ENCODE measurements around the gene DTNBP1. TPM values are rescaled to one million over a fixed set of nuclear protein-coding genes. Genes with fewer than 3 reads are reported as not detected.
A peak's percentile ranks its signal among the peaks of the same experiment; 100 is the strongest.

DTNBP1 gene
- total and polyA plus RNA-seq, 2 of the 13 experiments (the other 11 are each of a cell fraction or from before 2014, with no cell fraction given) = 6.6 to 19.1 TPM

DNA sequence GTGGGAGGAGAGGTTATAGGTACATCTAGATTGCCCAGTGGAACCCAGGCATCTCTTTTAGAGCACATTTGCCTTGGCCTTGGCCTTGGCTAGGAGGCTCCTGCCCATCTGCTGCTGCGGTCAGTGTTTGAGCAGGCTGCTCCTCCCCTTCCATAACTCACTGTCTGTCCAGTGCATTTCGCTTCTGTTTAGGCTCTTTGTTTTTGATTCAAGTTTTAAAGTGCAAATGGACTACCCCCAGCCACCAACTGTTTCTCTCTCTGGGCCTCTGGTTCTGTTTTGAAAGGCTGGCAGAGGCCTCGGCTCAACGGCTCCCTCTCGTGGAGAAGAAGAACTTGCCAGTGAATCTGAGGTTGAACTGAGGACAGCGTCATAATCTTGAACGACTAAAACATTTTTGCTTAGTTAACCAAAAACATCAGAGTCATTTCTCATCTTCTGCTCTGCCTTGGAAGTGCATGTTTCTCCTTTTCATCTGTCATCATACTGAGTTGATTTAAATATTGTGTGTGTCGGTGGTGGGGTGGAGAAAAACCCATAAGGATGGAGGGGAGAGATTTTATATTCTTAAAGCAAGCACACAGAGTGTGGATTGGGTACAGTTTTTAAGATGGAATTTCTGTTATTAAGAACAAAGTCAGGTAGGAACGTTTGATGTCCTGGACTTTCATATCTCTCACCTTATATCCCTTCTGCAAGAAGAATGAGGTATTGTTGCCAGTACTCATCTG, 171.4 kb downstream of the DTNBP1 start:
- no peak overlapping the region for H3K9ac ChIP-seq (ENCODE audit: insufficient read depth, low read depth, low read length)
- FAIRE-seq (peak; percentile 98), DNase-seq (ENCODE audit: low spot score) (peak; percentile 94), ATAC-seq (peak; percentile 92)
- no peak overlapping the region for H2AFZ ChIP-seq (ENCODE audit: low read length)
- H3K9me3 ChIP-seq (ENCODE audit: low read length) = no peaks in the 10 kb centered on the region
- BruUV-seq (replicated peaks) = no TSS peak
- no peak overlapping the region for H3K4me3 ChIP-seq (replicated peaks in 1 of 3; ENCODE audit: insufficient read depth in 1 of 3, low read depth in 2 of 3, low read length in 3 of 3)
- no peak overlapping the region for H3K4me2 ChIP-seq (ENCODE audit: low read depth, low read length)
- peaks cover 28% of the 10 kb centered on the region for H3K4me1 ChIP-seq (ENCODE audit: insufficient read depth, low read length)
- WGBS (ENCODE audit: low lambda C conversion rate) = 19% methylated on average over 9 of the region's 9 CpGs
- CTCF ChIA-PET (ENCODE audit: low intra/inter-chr PET ratio, low total read pairs) = interaction anchor here (1.0 to 2.1 kb wide), 2 partner anchors 132 to 1280 kb away, joined by 4 to 7 read pairs; no protein-coding TSS in a partner anchor
- no peaks in the 10 kb centered on the region for H3K79me2 ChIP-seq (ENCODE audit: insufficient read depth, low read length)
- H3K27me3 ChIP-seq (ENCODE audit: control insufficient read depth in 1 of 2, insufficient read depth in 2 of 2, low read length in 2 of 2) = no peaks in the 10 kb centered on the region
- no peak overlapping the region for H3K27ac ChIP-seq (ENCODE audit: extremely low read length, insufficient read depth, low read length)
- peaks cover 4% of the 10 kb centered on the region; the same call in 1 of the 2 replicates for H4K20me1 ChIP-seq (ENCODE audit: insufficient read depth, low read length)
- intact Hi-C loops (cut with micrococcal nuclease; ENCODE audit: unreplicated experiment) = loop anchor here (2.0 to 5.0 kb wide), 3 partner anchors 59 to 1279 kb away; no protein-coding TSS in a partner anchor
- H3K36me3 ChIP-seq (replicated peaks in 1 of 2; ENCODE audit: control insufficient read depth in 1 of 2, insufficient read depth in 2 of 2, low read length in 2 of 2) = peaks cover 16 to 44% of the 10 kb centered on the region in 2 experiments
- POLR2A ChIA-PET = no interaction called here
- in situ Hi-C loops (cut with HindIII; ENCODE audit: extremely low pct_ligation_motif_present, low pct_unique_long_range_greater_than_20kb) = loop anchor here (25.0 kb wide), 1 partner anchor 1279 kb away; no protein-coding TSS in a partner anchor
- TF ChIP-seq ZNF598 (CRISPR knock-in tag; IDR thresholded peaks at IDR 0.05; ENCODE audit: borderline replicate concordance) (no peak), ZNF83 (CRISPR knock-in tag; IDR thresholded peaks at IDR 0.05; ENCODE audit: borderline replicate concordance) (no peak), NR3C1 (CRISPR knock-in tag; IDR thresholded peaks at IDR 0.05) (no peak), ZNF569 (CRISPR knock-in tag; IDR thresholded peaks at IDR 0.05; ENCODE audit: borderline replicate concordance) (no peak), ZNF160 (CRISPR knock-in tag; IDR thresholded peaks at IDR 0.05) (no peak), ZFP1 (CRISPR knock-in tag; IDR thresholded peaks at IDR 0.05) (no peak), TOPORS (CRISPR knock-in tag; IDR thresholded peaks at IDR 0.05) (no peak), ZNF329 (CRISPR knock-in tag; IDR thresholded peaks at IDR 0.05; ENCODE audit: low read depth) (0 out of 2 replicates have a peak, but pooled peaks have one; percentile 29), MYC (CRISPR knock-in tag; IDR thresholded peaks at IDR 0.05; ENCODE audit: borderline replicate concordance) (no peak), YEATS2 (CRISPR knock-in tag; IDR thresholded peaks at IDR 0.05; ENCODE audit: borderline replicate concordance) (no peak), JUN (CRISPR knock-in tag; IDR thresholded peaks at IDR 0.05) (no peak)
- TF ChIP-seq, protein P1, sequence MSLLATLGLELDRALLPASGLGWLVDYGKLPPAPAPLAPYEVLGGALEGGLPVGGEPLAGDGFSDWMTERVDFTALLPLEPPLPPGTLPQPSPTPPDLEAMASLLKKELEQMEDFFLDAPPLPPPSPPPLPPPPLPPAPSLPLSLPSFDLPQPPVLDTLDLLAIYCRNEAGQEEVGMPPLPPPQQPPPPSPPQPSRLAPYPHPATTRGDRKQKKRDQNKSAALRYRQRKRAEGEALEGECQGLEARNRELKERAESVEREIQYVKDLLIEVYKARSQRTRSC (CRISPR knock-in tag; IDR thresholded peaks at IDR 0.05; ENCODE audit: low read depth) = no peak
- TF ChIP-seq, protein P2, sequence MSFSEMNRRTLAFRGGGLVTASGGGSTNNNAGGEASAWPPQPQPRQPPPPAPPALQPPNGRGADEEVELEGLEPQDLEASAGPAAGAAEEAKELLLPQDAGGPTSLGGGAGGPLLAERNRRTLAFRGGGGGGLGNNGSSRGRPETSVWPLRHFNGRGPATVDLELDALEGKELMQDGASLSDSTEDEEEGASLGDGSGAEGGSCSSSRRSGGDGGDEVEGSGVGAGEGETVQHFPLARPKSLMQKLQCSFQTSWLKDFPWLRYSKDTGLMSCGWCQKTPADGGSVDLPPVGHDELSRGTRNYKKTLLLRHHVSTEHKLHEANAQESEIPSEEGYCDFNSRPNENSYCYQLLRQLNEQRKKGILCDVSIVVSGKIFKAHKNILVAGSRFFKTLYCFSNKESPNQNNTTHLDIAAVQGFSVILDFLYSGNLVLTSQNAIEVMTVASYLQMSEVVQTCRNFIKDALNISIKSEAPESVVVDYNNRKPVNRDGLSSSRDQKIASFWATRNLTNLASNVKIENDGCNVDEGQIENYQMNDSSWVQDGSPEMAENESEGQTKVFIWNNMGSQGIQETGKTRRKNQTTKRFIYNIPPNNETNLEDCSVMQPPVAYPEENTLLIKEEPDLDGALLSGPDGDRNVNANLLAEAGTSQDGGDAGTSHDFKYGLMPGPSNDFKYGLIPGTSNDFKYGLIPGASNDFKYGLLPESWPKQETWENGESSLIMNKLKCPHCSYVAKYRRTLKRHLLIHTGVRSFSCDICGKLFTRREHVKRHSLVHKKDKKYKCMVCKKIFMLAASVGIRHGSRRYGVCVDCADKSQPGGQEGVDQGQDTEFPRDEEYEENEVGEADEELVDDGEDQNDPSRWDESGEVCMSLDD (CRISPR knock-in tag; IDR thresholded peaks at IDR 0.05; ENCODE audit: borderline replicate concordance) = no peak
- TF ChIP-seq, protein P3, sequence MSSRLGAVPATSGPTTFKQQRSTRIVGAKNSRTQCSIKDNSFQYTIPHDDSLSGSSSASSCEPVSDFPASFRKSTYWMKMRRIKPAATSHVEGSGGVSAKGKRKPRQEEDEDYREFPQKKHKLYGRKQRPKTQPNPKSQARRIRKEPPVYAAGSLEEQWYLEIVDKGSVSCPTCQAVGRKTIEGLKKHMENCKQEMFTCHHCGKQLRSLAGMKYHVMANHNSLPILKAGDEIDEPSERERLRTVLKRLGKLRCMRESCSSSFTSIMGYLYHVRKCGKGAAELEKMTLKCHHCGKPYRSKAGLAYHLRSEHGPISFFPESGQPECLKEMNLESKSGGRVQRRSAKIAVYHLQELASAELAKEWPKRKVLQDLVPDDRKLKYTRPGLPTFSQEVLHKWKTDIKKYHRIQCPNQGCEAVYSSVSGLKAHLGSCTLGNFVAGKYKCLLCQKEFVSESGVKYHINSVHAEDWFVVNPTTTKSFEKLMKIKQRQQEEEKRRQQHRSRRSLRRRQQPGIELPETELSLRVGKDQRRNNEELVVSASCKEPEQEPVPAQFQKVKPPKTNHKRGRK (CRISPR knock-in tag; IDR thresholded peaks at IDR 0.05) = no peak
- TF ChIP-seq, protein P4, sequence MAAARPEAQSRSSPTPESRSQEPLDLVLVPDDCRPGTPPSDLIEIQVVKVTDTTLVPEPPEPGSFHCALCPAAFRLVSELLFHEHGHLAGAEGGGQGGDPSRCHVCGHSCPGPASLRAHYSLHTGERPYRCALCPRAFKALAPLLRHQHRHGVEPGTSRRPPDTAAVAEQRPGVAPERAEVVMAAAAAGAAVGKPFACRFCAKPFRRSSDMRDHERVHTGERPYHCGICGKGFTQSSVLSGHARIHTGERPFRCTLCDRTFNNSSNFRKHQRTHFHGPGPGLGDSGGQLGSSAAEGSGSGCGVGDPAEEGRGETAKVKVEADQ (CRISPR knock-in tag; IDR thresholded peaks at IDR 0.05; ENCODE audit: borderline replicate concordance) = no peak
- TF ChIP-seq, protein P5, sequence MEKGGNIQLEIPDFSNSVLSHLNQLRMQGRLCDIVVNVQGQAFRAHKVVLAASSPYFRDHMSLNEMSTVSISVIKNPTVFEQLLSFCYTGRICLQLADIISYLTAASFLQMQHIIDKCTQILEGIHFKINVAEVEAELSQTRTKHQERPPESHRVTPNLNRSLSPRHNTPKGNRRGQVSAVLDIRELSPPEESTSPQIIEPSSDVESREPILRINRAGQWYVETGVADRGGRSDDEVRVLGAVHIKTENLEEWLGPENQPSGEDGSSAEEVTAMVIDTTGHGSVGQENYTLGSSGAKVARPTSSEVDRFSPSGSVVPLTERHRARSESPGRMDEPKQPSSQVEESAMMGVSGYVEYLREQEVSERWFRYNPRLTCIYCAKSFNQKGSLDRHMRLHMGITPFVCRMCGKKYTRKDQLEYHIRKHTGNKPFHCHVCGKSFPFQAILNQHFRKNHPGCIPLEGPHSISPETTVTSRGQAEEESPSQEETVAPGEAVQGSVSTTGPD (CRISPR knock-in tag; IDR thresholded peaks at IDR 0.05) = no peak

Data from HepG2 (cell line).